ENCODE measurements around the gene TBXAS1. TPM values are rescaled to one million over a fixed set of nuclear protein-coding genes. Genes with fewer than 3 reads are reported as not detected.

TBXAS1 gene
- total RNA-seq, 1 experiment from 2014 or later, result 2.3 TPM

- H3K27ac Mint-ChIP-seq, result no peak overlapping the region
- CTCF ChIA-PET, result no interaction called here
- no peaks in the 10 kb centered on the region for H3K9me3 Mint-ChIP-seq
- TF ChIP-seq ATF1 (CRISPR knock-in tag; IDR thresholded peaks at IDR 0.05) (no peak), ZNF263 (CRISPR knock-in tag; IDR thresholded peaks at IDR 0.05; ENCODE audit: low read depth) (no peak), FOXJ3 (CRISPR knock-in tag; IDR thresholded peaks at IDR 0.05; ENCODE audit: borderline replicate concordance) (no peak), ELF4 (CRISPR knock-in tag; IDR thresholded peaks at IDR 0.05; ENCODE audit: low read depth) (no peak), ETV6 (CRISPR knock-in tag; IDR thresholded peaks at IDR 0.05) (no peak), TP53 (CRISPR knock-in tag; IDR thresholded peaks at IDR 0.05) (no peak), ZNF232 (CRISPR knock-in tag; IDR thresholded peaks at IDR 0.05) (no peak), RELA (CRISPR knock-in tag; IDR thresholded peaks at IDR 0.05; ENCODE audit: borderline replicate concordance) (no peak), CBFB (CRISPR knock-in tag; IDR thresholded peaks at IDR 0.05; ENCODE audit: low read depth) (no peak), SOX15 (CRISPR knock-in tag; IDR thresholded peaks at IDR 0.05) (no peak), GABPB1 (CRISPR knock-in tag; IDR thresholded peaks at IDR 0.05) (no peak)
- TF ChIP-seq, protein P1, sequence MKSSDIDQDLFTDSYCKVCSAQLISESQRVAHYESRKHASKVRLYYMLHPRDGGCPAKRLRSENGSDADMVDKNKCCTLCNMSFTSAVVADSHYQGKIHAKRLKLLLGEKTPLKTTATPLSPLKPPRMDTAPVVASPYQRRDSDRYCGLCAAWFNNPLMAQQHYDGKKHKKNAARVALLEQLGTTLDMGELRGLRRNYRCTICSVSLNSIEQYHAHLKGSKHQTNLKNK (CRISPR knock-in tag; IDR thresholded peaks at IDR 0.05), result no peak
- TF ChIP-seq, protein P2, sequence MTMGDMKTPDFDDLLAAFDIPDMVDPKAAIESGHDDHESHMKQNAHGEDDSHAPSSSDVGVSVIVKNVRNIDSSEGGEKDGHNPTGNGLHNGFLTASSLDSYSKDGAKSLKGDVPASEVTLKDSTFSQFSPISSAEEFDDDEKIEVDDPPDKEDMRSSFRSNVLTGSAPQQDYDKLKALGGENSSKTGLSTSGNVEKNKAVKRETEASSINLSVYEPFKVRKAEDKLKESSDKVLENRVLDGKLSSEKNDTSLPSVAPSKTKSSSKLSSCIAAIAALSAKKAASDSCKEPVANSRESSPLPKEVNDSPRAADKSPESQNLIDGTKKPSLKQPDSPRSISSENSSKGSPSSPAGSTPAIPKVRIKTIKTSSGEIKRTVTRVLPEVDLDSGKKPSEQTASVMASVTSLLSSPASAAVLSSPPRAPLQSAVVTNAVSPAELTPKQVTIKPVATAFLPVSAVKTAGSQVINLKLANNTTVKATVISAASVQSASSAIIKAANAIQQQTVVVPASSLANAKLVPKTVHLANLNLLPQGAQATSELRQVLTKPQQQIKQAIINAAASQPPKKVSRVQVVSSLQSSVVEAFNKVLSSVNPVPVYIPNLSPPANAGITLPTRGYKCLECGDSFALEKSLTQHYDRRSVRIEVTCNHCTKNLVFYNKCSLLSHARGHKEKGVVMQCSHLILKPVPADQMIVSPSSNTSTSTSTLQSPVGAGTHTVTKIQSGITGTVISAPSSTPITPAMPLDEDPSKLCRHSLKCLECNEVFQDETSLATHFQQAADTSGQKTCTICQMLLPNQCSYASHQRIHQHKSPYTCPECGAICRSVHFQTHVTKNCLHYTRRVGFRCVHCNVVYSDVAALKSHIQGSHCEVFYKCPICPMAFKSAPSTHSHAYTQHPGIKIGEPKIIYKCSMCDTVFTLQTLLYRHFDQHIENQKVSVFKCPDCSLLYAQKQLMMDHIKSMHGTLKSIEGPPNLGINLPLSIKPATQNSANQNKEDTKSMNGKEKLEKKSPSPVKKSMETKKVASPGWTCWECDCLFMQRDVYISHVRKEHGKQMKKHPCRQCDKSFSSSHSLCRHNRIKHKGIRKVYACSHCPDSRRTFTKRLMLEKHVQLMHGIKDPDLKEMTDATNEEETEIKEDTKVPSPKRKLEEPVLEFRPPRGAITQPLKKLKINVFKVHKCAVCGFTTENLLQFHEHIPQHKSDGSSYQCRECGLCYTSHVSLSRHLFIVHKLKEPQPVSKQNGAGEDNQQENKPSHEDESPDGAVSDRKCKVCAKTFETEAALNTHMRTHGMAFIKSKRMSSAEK (CRISPR knock-in tag; IDR thresholded peaks at IDR 0.05; ENCODE audit: borderline replicate concordance), result no peak
- no peaks in the 10 kb centered on the region; the same call in 1 of the 2 replicates for H3K27me3 Mint-ChIP-seq (ENCODE audit: low read depth)
- DNase-seq (ENCODE audit: low spot score) (no peak), ATAC-seq (no peak)
- peaks cover 18% of the 10 kb centered on the region for H3K4me1 Mint-ChIP-seq
- POLR2A ChIA-PET, result no interaction called here
- no peak overlapping the region for H3K4me3 Mint-ChIP-seq
- no peaks in the 10 kb centered on the region for H3K36me3 Mint-ChIP-seq
These were observed 185.1 kb downstream of the TBXAS1 start for GRCh38 chr7:140014123-140014522.

DNA sequence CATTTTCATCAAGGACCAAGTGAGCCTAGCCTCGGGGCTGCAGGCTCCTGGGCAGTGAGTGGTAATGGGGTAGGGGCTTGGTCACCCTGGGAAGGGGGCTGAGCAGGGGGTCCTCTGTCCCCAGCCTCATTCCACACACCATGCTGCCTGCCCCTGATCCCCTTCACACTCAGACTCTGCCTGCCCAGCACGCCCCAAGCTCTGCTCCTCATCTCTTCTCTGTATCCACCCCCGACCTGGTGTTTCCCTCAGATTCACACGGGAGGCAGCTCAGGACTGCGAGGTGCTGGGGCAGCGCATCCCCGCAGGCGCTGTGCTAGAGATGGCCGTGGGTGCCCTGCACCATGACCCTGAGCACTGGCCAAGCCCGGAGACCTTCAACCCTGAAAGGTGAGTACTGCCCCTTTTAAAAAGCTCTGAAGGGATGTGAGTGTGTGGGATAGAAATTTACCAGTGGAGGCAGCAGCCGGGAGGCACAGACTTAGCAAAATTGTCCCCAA lies 186.5 kb downstream of the TBXAS1 start:
- TF ChIP-seq ZNF416 (CRISPR knock-in tag; IDR thresholded peaks at IDR 0.05) (no peak), CREM (CRISPR knock-in tag; IDR thresholded peaks at IDR 0.05) (no peak), JUN (CRISPR knock-in tag; IDR thresholded peaks at IDR 0.05) (no peak), NR3C1 (CRISPR knock-in tag; conservative IDR thresholded peaks at IDR 0.05; ENCODE audit: low read depth) (no peak), MXD4 (CRISPR knock-in tag; IDR thresholded peaks at IDR 0.05; ENCODE audit: borderline replicate concordance) (no peak), ZNF317 (CRISPR knock-in tag; IDR thresholded peaks at IDR 0.05; ENCODE audit: borderline replicate concordance, low read depth) (no peak), IRF1 (CRISPR knock-in tag; IDR thresholded peaks at IDR 0.05) (no peak)
- TF ChIP-seq, protein P3, sequence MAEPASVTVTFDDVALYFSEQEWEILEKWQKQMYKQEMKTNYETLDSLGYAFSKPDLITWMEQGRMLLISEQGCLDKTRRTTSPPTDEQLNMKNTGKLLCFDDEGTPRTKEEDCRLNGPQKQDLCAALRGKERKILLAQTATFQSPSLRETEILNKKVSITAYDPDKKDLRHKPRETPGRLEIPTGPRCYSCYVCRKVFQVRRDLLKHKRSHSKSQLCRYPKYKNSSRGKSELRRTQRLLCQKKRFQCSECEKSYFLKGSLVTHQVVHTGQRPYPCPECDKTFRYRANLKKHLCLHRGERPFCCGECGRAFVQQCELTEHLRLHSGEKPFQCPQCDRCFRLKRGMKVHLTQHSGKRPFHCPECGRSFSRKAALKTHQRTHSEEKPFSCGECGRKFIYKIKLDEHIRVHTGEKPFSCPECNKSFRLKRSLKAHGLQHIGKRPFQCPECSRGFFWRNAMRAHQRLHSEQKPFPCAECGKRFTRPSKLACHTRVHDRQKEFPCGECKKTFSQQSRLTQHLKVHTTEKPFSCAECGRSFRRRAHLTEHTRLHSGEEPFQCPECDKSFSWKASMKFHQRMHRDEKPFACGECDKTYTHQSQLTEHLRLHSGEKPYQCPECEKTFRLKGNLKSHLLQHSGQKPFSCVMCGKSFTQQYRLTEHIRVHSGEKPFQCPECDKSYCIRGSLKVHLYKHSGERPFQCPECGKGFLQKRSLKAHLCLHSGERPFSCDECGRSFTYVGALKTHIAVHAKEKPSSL (CRISPR knock-in tag; conservative IDR thresholded peaks at IDR 0.05), result no peak
- ChIA-PET POLR2A (no interaction called here), CTCF (interaction anchor here (1.3 kb wide), 1 partner anchor 516 kb away, joined by 4 read pairs; no protein-coding TSS in a partner anchor)
- no peak overlapping the region for H3K4me3 Mint-ChIP-seq
- H3K27ac Mint-ChIP-seq, result no peak overlapping the region
- ATAC-seq, result no peak
- no peaks in the 10 kb centered on the region for H3K36me3 Mint-ChIP-seq
- no peaks in the 10 kb centered on the region for H3K9me3 Mint-ChIP-seq
- no peaks in the 10 kb centered on the region; the same call in 1 of the 2 replicates for H3K27me3 Mint-ChIP-seq (ENCODE audit: low read depth)
- DNase-seq (ENCODE audit: low spot score), result no peak
- H3K4me1 Mint-ChIP-seq, result peaks cover 14% of the 10 kb centered on the region

Data from WTC11 (cell line).